Esophagus muscularis mucosa (tissue), 4 donors: ENCODE measurements around the gene SLC2A8. TPM values are rescaled to one million over a fixed set of nuclear protein-coding genes. Genes with fewer than 3 reads are reported as not detected.

Source experiments
- DNase-seq: peaks from one replicate; pipeline ENCODE4 v3.0.0-alpha.2; 2017; ENCODE audit errors: extremely low spot score
- H3K27ac ChIP-seq, 4 donors: fragments of 200-600 bp; sonication (generic); replicated peaks in 1 of 4; 1 replicate in 3 of 4; 2 replicates in 1 of 4; pipeline ENCODE4 v1.5.1; 2016 to 2019; ENCODE audit warnings: mild to moderate bottlenecking in 1 of 4
- H3K27me3 ChIP-seq, 4 donors: fragments of 200-600 bp; sonication (generic); one replicate each; pipeline versions ENCODE4 v1.5.1 to v1.6.0; 2016 to 2019
- H3K36me3 ChIP-seq, 4 donors: fragments of 200-600 bp; sonication (generic); one replicate each; pipeline ENCODE4 v1.5.1; 2016 to 2019
- H3K4me1 ChIP-seq, 4 donors: fragments of 200-600 bp; sonication (generic); one replicate each; pipeline ENCODE4 v1.5.1; 2016 to 2019
- H3K4me3 ChIP-seq, 4 donors: fragments of 200-600 bp; sonication (generic); 1 replicate in 2 of 4; 2 replicates in 2 of 4; pipeline ENCODE4 v1.5.1; 2016 to 2019; ENCODE audit warnings: mild to moderate bottlenecking in 4 of 4, moderate library complexity in 1 of 4
- H3K9me3 ChIP-seq, 4 donors: fragments of 200-600 bp; sonication (generic); 1 replicate in 3 of 4; 2 replicates in 1 of 4; pipeline ENCODE4 v1.5.1; 2016 to 2019
- CTCF ChIP-seq, 3 experiments: fragments of 200-600 bp in 2 of 3; fragments of 450-650 bp in 1 of 3; sonication (generic) in 2 of 3; IDR thresholded peaks; one replicate each; pipeline ENCODE4 v1.5.1; 2017 to 2019; ENCODE audit warnings: antibody characterized with exemption in 3 of 3, mild to moderate bottlenecking in 2 of 3, moderate library complexity in 1 of 3
- EP300 ChIP-seq: sonication (generic); formaldehyde crosslinking; IDR thresholded peaks from one replicate; pipeline ENCODE4 v1.6.1; 2017; ENCODE audit warnings: antibody characterized with exemption
- POLR2A ChIP-seq: fragments of 450-650 bp; IDR thresholded peaks from one replicate; pipeline ENCODE4 v1.6.1; 2017; ENCODE audit warnings: antibody characterized with exemption, moderate library complexity, mild to moderate bottlenecking, low read depth
- POLR2AphosphoS5 ChIP-seq, 2 donors: sonication (generic); formaldehyde crosslinking; IDR thresholded peaks; one replicate each; pipeline ENCODE4 v1.6.1; 2017; ENCODE audit warnings: antibody characterized with exemption in 2 of 2
- WGBS: methylation state at CpG from one replicate; pipeline ENCODE4 v1.1.5; 2018; 5-methylcytosine and 5-hydroxymethylcytosine counted together
- intact Hi-C: fragments of 100-400 bp; cut with DNase I; formaldehyde crosslinking; loops from one replicate; pipeline ENCODE4 v1.15.1; 2023
- total RNA-seq, 4 donors: library from RNA; depleted of rRNA; stranded (reverse); fragments of >200 nt; gene quantifications; one replicate each; pipeline versions ENCODE4 v1.1.0 to v1.2.1, GENCODE V29; 2016

Gene SLC2A8
- total RNA-seq, 4 donors from 2014 or later: 27.0 to 34.5 (median 31.7) TPM

DNA sequence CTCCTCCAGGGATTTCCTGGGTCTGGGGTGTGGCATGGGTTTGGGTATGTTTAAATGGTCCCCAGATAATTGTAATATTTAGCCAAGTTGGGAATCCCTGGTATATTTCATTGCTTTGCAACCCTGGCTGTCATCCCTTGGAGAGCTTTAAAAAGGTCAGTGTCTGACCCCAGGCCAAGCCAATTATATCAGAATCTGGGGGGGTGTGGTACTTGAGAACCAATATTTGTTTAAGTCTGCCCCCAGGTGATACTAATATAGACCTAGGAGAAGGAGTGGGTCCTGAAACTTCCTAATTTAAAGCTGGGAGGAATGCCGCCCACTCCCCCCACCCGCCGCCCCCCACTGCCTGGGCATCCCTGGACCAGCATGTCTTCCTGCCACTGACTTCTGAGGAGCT, 38.2 kb upstream of the SLC2A8 start:
- no peaks in the 10 kb centered on the region for H3K9me3 ChIP-seq
- WGBS: 94% methylated on average over 3 of the region's 3 CpGs
- DNase-seq: no peak
- H3K27me3 ChIP-seq: no peaks in the 10 kb centered on the region
- no peak overlapping the region for H3K4me3 ChIP-seq
- intact Hi-C loops: no loop called here
- H3K36me3 ChIP-seq: peaks cover 3 to 58% (median 38%) of the 10 kb centered on the region in 4 donors
- no peak for TF ChIP-seq POLR2A
- TF ChIP-seq CTCF (IDR thresholded peaks at IDR 0.05): no peak
- no peak for TF ChIP-seq EP300
- no peak for TF ChIP-seq POLR2AphosphoS5 (IDR thresholded peaks at IDR 0.05)
- H3K27ac ChIP-seq: peak overlapping the region in 1 of 4 donors; percentile 2
- H3K4me1 ChIP-seq: peaks cover 0 to 5% (median 2%) of the 10 kb centered on the region in 4 donors

DNA sequence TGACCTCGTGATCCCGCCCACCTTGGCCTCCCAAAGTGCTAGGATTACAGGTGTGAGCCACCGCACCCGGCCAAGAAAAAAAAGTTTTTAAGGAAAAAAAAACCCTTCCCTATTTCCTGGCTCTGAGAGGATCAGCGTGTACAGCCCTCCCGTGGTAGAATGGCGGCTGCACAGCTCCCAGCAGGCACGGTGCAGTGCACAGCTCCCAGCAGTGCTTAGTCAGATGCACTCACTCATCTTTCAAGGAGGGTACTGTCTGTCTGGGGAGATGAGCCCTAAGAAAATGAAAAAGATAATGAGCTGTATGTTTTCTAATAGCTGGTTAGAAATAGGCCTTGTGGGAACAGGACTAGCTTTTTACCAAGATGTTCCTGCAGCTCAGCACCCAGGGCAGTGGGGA, 36.7 kb upstream of the SLC2A8 start:
- TF ChIP-seq EP300: no peak
- peak in 1 of 3 experiments; percentile 12 for TF ChIP-seq CTCF (IDR thresholded peaks at IDR 0.05)
- peaks cover 0 to 5% (median 2%) of the 10 kb centered on the region in 4 donors for H3K4me1 ChIP-seq
- peaks cover 8 to 65% (median 41%) of the 10 kb centered on the region in 4 donors for H3K36me3 ChIP-seq
- 72% methylated on average over 8 of the region's 8 CpGs for WGBS
- H3K4me3 ChIP-seq: no peak overlapping the region
- no peaks in the 10 kb centered on the region for H3K27me3 ChIP-seq
- intact Hi-C loops: no loop called here
- H3K9me3 ChIP-seq: no peaks in the 10 kb centered on the region
- DNase-seq: no peak
- peak overlapping the region in 1 of 4 donors; percentile 6 for H3K27ac ChIP-seq

- Histone ChIP-seq H3K27me3 (no peaks in the 10 kb centered on the region), H3K9me3 (no peaks in the 10 kb centered on the region), H3K4me1 (peaks cover 0 to 5% (median 2%) of the 10 kb centered on the region in 4 donors), H3K36me3 (peaks cover 7 to 65% (median 40%) of the 10 kb centered on the region in 4 donors), H3K4me3 (no peak overlapping the region), H3K27ac (no peak overlapping the region)
- no peak for DNase-seq
- intact Hi-C loops: no loop called here
- WGBS: 17% methylated on average over 1 of the region's 2 CpGs
- no peak for TF ChIP-seq EP300
- TF ChIP-seq CTCF (IDR thresholded peaks at IDR 0.05): peak in 1 of 3 experiments; percentile 2
Observed at GRCh38 chr9:127360829-127361228, 36.1 kb upstream of the SLC2A8 start.

- no peak for DNase-seq
- TF ChIP-seq CTCF (IDR thresholded peaks at IDR 0.05): no peak
- no peak for TF ChIP-seq POLR2AphosphoS5 (IDR thresholded peaks at IDR 0.05)
- TF ChIP-seq POLR2A: no peak
- TF ChIP-seq EP300: no peak
- 67% methylated on average over 3 of the region's 3 CpGs for WGBS
- H3K4me3 ChIP-seq: no peak overlapping the region
- no peak overlapping the region for H3K27ac ChIP-seq
- H3K27me3 ChIP-seq: no peaks in the 10 kb centered on the region
- intact Hi-C loops: no loop called here
- peaks cover 0 to 5% (median 2%) of the 10 kb centered on the region in 4 donors for H3K4me1 ChIP-seq
- H3K36me3 ChIP-seq: peaks cover 5 to 59% (median 37%) of the 10 kb centered on the region in 4 donors
- H3K9me3 ChIP-seq: no peaks in the 10 kb centered on the region
Observed at GRCh38 chr9:127361561-127361960, 35.4 kb upstream of the SLC2A8 start.

DNA sequence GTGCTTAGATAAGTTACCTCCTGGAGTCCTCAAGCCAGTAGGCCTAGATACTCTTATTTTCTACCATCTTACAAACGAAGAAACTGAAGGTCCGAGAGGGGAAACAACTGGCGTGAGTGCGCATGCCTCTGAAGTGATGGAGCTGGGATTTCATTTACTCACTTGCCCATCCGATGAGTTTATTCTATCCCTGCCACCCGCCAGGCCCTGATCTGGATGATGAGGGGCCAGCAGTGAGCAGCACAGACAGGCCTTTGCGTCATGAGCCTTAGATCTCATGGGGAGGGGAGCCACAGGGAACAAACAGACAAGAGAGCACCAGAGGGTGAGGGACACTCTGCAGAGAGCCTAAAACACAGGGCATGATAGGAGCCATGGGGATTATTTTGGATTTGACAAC, 34.1 kb upstream of the SLC2A8 start:
- no peak for TF ChIP-seq EP300
- TF ChIP-seq POLR2AphosphoS5 (IDR thresholded peaks at IDR 0.05): no peak
- no peak for TF ChIP-seq POLR2A
- no peak for TF ChIP-seq CTCF (IDR thresholded peaks at IDR 0.05)
- intact Hi-C loops: no loop called here

More for the DNA sequence above, 34.1 kb upstream of the SLC2A8 start:
- no peaks in the 10 kb centered on the region for H3K27me3 ChIP-seq
- no peak for DNase-seq
- H3K4me1 ChIP-seq: peaks cover 0 to 5% (median 2%) of the 10 kb centered on the region in 4 donors
- H3K4me3 ChIP-seq: no peak overlapping the region
- peaks cover 4 to 50% (median 25%) of the 10 kb centered on the region in 4 donors for H3K36me3 ChIP-seq
- no peak overlapping the region for H3K27ac ChIP-seq
- no peaks in the 10 kb centered on the region for H3K9me3 ChIP-seq
- WGBS: 95% methylated on average over 7 of the region's 7 CpGs
